Measurements from ENCODE around the gene ZC3H18.

GRCh38 chr16:88619859-88620815, 49.9 kb downstream of the ZC3H18 start:
- TF ChIP-seq CTCF (conservative IDR thresholded peaks at IDR 0.05; ENCODE audit: low read depth in 2 of 2) (no peak), EZH2 (IDR thresholded peaks at IDR 0.05; ENCODE audit: low read depth, unreplicated experiment) (no peak), POLR2AphosphoS5 (IDR thresholded peaks at IDR 0.05; ENCODE audit: low read depth) (no peak), NANOG (IDR thresholded peaks at IDR 0.05; ENCODE audit: borderline replicate concordance) (no peak), JUNB (IDR thresholded peaks at IDR 0.05; ENCODE audit: unreplicated experiment) (no peak), EZH2phosphoT487 (IDR thresholded peaks at IDR 0.05; ENCODE audit: unreplicated experiment) (no peak), CREB1 (CRISPR knock-in tag; IDR thresholded peaks at IDR 0.05; ENCODE audit: low read depth) (no peak), ZNF114 (CRISPR knock-in tag; IDR thresholded peaks at IDR 0.05) (no peak), ZNF331 (CRISPR knock-in tag; IDR thresholded peaks at IDR 0.05; ENCODE audit: low read depth) (no peak), ZNF462 (CRISPR knock-in tag; IDR thresholded peaks at IDR 0.05) (no peak), STAT1 (IDR thresholded peaks at IDR 0.05; ENCODE audit: unreplicated experiment) (no peak)
- TF ChIP-seq, protein P1, sequence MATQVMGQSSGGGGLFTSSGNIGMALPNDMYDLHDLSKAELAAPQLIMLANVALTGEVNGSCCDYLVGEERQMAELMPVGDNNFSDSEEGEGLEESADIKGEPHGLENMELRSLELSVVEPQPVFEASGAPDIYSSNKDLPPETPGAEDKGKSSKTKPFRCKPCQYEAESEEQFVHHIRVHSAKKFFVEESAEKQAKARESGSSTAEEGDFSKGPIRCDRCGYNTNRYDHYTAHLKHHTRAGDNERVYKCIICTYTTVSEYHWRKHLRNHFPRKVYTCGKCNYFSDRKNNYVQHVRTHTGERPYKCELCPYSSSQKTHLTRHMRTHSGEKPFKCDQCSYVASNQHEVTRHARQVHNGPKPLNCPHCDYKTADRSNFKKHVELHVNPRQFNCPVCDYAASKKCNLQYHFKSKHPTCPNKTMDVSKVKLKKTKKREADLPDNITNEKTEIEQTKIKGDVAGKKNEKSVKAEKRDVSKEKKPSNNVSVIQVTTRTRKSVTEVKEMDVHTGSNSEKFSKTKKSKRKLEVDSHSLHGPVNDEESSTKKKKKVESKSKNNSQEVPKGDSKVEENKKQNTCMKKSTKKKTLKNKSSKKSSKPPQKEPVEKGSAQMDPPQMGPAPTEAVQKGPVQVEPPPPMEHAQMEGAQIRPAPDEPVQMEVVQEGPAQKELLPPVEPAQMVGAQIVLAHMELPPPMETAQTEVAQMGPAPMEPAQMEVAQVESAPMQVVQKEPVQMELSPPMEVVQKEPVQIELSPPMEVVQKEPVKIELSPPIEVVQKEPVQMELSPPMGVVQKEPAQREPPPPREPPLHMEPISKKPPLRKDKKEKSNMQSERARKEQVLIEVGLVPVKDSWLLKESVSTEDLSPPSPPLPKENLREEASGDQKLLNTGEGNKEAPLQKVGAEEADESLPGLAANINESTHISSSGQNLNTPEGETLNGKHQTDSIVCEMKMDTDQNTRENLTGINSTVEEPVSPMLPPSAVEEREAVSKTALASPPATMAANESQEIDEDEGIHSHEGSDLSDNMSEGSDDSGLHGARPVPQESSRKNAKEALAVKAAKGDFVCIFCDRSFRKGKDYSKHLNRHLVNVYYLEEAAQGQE (IDR thresholded peaks at IDR 0.05; ENCODE audit: unreplicated experiment): no peak
- TF ChIP-seq, protein P2, sequence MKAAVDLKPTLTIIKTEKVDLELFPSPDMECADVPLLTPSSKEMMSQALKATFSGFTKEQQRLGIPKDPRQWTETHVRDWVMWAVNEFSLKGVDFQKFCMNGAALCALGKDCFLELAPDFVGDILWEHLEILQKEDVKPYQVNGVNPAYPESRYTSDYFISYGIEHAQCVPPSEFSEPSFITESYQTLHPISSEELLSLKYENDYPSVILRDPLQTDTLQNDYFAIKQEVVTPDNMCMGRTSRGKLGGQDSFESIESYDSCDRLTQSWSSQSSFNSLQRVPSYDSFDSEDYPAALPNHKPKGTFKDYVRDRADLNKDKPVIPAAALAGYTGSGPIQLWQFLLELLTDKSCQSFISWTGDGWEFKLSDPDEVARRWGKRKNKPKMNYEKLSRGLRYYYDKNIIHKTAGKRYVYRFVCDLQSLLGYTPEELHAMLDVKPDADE (IDR thresholded peaks at IDR 0.05): no peak
